Stimulated activated CD4-positive, alpha-beta T cell treated with anti-CD3 and anti-CD28 coated beads, TNF-alpha, amount 100 ng/mL, for 4 hours (primary cell): Measurements from ENCODE around the gene ABCA10.
"Not testable (repeated sequence)": the region's sequence is repeated elsewhere in the genome, so short reads cannot be mapped to it uniquely, and the experiment has no call there.

Experiments used
- DNase-seq, 3 experiments: peaks; one replicate each; pipeline ENCODE4 v3.0.0-alpha.2; 2020; ENCODE audit warnings: low read depth in 3 of 3

Gene ABCA10

DNA sequence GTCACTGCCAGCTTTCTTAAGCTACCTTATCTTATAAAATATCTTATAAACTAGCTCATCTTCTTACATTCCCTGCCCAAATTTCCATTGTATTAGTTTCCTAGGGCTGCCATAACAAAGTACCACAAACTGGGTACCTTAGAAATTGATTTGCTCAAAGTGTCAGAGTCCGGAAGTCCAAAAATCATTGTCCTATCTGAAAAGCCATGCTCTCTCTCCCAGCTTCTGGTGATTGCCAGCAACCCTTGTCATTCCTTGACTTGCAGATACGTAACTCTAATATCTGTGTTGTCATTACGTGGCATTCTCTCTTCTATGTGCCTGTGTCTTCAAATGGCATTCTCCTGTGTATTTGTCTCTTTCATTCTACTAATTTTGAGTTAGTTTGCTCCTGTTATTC is 2.3 kb upstream of the ABCA10 start:
- DNase-seq = no peak

DNA sequence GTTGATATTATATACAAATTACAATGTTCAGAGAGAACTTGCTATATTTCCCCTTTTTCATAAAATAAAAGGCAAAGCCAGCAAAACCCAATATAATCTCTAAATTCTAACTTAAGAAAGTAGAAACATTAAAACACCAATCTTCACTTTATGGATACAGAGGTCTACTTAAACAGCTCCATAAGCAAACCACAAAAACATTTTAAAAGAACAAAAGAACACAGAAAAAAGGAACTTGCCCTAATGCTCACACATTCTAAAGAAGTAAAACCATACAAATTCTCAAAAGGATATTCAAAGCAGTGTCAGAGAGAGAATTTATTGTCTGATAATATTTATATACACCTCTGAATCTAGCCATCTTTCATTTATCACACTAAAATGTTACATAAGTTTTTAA is 606 bp downstream of the ABCA10 start:
- no peak for DNase-seq

DNA sequence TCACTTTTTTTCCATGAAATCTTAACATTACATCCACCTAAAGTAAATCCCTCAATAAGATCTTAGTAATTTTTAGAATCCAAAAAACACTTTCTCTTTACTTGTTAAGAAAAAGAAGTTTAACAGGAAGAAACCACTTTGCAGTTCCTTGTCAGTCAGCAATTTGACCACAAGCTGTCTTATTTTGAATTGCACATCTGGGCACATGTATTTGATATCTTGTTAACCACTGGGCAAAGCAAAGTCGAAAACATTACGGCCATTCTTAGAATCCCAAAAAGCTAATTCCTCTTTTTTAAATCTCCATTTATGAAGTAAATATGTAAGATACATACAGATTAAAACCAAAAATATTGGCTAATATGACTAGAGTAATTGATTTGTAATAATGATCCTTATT is 1.1 kb downstream of the ABCA10 start:
- DNase-seq = no peak

DNA sequence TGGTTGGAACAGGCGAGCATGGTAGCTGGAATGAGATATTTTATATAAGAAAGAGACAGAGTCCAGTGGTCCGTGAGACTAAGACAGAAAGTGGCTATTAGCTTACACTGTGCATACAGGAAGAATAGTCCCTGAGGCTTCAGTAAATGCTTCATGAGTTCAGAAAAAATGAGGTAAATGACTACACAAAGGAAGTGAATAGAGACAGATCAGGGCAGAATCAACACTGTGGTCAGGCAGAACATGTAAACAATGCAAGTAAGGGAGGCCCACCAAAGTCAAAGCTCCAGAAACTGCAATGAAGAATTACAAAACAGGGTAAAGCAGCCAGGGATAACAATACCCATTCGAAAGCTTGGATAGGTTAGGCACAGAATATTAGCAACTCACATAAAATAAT is 4.8 kb downstream of the ABCA10 start:
- no peak for DNase-seq

DNA sequence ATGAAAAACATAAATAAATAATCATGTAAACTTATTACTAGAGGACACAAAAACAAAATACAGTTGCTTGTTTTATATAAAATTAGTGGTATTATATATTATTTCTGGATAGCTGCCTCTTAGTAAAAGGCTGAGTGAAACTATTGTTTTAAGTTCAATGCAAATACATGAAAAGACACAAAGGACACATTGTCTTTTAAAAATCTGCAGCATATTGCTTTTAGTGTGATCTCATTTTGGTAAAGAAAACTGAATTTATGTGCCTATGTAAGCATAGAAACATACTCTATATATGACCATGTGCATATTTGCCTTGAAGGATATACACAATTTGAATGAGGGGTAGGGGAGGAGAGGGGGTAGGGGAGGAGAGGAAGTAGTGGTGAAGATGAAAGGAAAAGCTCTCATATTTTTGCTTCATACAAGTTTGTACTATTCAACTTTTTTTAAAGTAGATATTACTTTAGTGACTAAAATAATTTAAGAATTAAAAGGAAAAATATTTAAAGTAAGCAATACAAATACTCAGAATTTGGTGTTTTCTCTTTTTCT is 5.8 kb downstream of the ABCA10 start:
- no peak for DNase-seq

DNA sequence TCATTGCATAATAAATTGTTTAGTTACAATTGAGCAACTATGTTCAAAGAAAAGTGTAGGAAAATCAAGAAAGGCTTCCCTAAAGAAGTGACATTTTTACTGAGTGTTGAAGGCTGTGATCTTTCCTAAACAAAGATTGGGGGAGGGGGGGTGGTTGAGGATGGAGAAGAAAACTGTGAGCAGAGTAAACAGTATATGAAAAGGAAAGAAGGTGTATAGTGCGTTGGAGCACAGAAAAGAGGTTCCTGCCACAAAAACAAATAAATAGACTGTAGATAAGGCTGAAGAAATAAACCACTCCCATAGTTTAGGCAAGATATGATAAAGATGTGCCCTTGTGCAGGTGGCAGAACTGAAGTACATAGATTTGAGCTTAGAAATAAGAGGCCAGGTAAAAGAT is 8.5 kb downstream of the ABCA10 start:
- DNase-seq = no peak

DNA sequence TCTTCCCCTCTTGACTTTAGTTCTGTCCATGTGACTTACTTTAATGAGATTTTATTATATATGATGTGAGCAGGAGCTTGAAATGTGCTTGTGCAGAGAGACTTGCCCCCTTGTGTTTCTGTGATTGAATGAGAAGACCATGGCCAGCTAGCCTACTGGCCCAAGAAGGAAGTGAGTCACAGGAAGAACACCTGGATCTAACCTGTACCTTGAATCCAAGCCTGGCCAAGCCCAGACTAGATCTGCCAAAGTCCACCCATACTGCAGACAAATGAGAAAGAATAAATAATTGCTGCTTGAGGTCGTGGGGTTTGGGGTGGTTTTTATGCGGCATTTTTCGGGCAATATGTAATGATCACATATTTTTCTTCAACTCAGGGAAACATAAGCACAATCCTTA is 9.6 kb downstream of the ABCA10 start:
- no peak for DNase-seq

DNA sequence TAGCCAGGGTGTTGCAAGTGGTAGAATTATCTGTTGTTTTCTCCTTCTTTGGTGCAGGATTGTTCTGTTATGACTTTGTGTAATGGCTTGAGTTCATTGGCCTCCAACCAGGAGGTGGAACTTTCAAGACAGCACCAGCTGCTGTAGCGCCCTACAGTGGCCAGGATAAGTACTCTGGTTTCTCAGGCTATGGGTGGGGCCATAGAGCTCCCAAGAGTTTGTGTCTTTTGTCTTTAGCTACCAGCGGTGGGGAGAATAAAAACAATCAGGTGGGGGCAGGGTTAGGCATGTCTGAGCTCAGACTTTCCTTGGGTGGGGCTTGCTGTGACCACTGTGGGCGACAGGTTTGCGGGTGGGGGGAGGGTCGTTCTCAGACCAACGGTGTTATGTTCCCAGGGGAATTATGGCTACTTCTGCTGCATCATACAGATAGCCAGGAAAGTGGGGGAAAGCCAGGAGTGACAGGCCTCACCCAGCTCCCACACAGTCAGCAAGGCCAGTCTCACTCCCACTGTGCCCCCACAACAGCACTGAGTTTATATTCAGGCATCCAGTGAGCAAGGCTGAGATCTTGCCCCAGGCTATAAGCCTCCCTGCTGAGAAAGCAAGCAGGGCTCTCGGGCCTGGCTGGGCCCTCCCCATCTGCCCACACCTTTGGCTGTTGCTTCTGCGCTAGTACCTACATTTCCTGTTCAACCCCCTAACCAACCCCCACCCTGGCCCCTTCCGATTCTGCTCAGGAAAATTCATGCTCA is 15.4 kb downstream of the ABCA10 start:
- no peak for DNase-seq

DNA sequence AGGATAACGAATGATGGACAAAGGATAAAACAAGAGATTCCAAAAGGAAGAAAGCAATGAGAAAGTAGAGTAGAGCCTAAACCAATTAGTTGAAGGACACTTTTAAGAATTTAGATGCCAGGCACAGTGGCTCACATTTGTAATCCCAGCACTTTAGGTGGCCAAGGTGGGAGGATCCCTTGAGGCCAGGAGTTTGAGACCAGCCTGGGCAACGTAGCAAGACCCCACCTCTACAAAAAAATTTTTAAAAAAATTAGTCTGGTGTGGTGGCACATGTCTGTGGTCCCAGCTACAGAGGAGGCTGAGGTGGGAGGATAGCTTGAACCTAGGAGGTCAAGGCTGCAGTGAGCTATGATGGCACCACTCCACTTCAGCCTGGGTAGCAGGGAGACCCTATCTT is 20.0 kb downstream of the ABCA10 start:
- no peak for DNase-seq

DNA sequence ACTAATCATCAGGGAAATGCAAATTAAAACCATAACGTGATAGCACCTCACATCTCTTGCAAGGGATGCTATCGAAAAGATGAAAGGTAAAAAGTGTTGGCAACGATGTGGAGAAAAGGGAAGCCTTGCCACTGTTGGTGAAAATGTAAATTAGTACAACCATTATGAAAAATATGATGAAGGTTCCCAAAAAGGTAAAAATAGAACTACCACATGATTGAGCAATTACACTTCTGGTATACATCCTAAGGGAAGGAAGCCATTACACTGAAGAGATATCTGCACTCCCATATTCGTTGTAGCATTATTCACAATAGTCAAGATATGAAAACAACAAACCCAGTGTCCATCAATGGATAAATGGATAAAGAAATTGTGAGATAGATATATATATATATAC is 21.5 kb downstream of the ABCA10 start:
- DNase-seq = no peak

DNA sequence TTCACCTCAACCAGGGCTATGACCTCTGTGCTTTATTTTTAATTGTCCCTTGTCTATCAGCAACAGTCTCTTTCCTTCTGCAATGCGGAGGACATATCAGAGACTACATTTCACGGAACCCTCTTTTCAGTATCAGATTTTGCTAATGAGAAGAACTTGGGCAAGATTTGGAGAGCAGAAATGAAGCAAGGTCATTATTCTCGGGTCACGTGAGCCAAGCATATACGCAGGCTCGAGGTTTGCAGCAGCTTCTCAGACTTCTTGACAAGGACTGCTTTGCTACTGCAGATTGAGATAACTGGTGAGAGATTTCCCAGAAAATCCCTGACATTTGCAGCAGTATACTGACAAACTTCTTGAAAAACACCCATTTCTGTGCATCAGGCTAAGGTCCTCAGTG is 30.4 kb downstream of the ABCA10 start:
- no peak for DNase-seq

DNA sequence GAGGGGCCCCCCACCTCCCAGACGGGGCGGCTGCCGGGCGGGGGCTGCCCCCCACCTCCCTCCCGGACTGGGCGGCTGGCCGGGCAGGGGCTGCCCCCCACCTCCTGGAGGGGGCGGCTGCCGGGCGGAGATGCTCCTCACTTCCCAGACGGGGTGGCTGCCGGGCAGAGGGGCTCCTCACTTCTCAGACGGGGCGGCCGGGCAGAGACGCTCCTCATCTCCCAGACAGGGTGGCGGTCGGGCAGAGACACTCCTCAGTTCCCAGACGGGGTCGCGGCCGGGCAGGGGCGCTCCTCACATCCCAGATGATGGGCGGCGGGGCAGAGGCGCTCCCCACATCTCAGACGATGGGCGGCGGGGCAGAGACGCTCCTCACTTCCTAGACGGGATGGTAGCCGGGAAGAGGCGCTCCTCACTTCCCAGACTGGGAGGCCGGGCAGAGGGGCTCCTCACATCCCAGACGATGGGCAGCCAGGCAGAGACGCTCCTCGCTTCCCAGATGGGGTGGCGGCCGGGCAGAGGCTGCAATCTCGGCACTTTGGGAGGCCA is 32.4 kb downstream of the ABCA10 start:
- not testable (repeated sequence) for DNase-seq

DNA sequence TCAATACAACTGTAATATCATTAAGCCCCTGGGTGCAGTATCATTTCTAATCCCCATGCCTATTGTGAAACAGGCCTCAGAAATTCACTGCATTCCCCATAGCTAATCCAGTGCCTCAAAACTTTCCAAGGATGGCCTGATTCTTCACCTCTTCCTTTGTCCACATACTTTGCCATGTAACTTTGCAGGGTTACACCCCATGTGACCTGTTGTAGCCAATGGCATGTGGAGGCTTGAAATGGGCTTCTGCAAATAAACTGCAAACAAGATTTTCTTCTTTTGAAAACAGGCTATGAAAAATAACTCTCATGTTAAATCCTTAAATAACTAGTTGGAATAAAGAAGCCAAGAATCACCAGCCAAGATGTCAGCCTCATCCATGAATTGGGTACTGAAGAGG is 35.9 kb downstream of the ABCA10 start:
- DNase-seq = no peak

DNA sequence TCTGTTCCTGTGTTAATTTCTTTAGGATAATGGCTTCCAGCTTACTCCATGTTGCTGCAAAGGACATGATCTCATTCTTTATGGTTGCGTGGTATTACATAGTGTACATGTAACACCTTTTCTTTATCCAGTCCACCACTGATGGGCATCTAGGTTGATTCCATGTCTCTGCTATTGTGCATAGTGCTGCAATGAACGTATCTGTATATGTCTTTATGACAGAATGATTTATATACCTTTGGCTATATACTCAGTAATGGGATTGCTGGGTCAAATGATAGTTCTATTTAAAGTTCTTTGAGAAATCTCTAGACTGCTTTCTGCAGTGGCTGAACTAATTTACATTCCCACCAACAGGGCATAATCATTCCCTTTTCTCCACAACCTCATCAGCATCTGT is 39.8 kb downstream of the ABCA10 start:
- no peak for DNase-seq

DNA sequence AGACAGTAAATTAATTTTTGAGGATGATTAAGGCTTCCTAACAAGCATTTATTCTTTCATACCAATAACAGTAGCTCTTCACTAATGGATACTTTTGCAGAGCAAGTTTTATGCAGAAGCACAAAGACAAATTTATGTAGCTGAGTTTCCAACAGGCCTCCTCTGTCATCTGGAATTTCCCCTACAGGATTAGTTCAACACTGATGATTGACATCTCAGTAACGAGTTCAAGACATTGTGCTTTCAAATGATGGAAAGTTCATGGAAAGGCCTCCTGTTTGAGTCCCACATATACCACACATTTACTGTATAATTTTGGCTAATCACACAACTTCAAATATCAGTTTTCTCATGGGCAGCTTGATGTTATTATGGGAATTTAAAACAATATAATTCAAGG is 40.6 kb downstream of the ABCA10 start:
- no peak for DNase-seq

DNA sequence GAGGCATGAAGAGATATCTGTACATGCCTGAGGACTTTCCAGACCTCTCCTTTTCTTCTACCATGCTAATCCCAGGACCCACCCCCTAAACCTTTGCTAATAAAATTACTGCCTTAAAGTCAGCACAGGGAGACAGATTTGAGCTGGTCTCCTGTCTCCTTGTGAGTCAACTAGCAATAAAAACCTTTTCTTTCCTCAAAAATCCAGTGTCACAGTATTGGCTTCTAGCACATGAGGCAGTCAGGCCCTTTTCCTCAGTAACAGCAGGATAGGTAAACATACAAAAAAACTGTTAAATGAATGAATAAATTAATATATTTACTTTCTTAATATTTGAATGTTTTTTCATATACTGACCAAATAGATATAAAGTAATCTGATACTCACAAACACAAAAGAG is 41.3 kb downstream of the ABCA10 start:
- no peak for DNase-seq

DNA sequence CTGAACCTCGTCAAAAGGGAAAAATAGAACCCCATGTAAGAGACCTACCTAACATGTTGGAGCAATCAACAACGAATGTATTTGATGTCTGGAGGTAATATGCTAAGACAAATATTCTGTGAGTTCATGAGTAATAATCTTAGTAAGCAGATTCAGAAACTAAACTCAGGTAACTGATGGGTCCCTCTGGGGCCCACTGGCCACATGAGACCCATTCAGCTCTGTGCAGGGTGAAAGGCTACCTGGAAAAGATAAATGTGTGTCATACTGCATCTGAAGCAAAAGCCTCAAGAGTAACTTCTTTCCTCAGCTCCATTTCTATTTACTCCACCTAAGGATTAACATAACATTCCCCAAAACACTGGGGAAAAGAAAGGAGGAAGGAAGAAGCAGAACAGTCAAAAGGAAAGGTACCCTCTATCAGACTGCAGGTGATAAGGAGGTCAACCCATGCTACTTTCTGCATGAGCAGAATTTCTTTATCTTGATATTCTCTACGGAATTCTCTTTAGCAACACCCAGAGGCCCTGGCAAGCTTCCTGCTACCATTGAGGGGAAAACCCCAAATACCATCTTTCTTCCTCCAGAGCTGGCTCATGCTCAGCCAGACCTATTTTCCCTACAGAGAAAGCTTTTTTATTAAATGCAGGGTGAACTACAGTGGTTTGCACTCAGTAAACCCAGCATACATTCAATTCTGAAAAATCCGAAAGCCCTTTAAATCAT is 49.2 kb downstream of the ABCA10 start:
- no peak for DNase-seq

DNA sequence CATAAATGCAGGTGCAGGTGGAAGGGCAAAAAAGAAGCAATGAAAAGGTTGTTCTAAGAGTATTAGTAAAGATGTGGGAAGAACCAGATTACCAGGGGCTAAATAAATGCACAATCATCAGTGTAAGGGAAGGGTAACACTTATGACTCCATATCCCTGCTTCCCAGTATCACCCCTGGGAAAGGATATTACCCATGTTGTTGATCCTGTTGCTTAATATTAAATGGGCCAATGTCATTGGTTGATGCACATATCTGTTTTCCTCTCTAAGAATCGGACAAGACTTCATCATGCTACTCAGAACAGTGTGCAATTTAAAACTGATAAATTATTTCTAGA is 52.2 kb downstream of the ABCA10 start:
- no peak for DNase-seq

DNA sequence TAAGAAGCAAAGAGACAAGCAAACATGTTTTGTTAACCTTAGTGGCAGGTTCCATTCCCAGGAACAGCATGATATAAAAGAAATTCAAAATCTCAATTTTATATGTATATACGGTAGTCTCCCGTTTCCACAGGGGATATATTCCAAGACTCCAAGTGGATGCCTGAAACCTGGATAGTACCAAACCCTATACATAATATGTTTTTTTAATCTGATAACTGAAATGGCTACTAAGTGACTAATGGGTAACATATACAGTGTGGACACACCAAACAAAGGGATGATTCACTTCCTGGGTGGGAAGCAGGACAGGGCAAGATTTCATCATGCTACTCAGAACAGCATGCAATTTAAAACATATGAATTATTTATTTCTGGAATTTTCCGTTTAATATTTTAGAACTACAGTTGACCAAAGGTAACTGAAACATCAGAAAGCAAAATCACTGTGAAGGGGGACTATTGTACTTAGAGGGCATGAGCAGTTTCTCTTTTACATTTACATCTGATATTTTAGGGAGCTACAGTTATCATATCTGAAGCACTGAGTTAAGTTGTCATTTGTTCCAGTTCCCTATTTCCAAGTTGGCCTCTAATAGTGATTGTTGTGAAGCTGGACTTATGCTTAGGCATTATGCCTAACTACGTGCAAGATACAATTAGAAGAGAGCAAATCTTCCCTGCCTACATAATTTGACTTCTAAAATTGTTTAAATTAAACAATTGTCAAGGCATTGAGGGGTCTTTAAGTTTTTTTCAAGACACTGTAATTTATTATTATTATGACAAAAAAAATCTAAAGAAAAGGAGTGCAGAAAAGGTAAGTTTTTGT is 52.8 kb downstream of the ABCA10 start:
- no peak for DNase-seq

DNA sequence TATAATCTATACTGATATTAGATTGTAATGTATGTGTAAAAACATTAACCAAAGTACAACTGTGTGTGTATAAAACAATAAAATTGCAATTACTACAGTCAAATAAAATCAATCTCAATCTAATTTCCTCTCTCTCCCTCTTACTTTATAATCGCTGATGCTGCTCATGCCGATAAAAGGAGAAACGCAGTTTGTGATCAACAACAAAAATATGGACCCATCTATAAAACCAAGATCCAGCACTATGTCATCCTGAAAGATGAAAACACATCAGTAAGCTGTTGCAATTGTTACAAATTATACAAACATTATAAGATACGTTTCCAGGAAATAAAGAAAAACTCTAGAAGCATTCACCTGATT is 53.4 kb downstream of the ABCA10 start:
- DNase-seq = no peak

DNA sequence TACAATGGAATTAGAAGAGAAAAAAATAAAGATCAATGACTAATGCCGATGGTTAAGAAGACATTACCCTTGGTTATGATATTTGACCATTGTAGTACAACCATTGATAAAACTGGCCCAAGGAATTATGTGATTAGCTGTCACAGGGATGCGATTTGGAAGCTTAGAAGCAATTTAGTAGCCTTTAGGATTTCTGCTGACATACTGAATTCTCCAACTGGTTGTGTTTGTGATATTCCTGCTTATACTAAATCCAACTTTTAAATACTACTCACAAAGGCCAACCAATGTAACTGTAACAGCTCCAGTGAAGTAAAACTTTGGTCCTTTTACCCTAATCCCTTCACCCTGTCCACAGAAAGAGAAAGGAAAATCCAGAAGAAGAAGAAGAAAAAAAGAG is 55.5 kb downstream of the ABCA10 start:
- no peak for DNase-seq

DNA sequence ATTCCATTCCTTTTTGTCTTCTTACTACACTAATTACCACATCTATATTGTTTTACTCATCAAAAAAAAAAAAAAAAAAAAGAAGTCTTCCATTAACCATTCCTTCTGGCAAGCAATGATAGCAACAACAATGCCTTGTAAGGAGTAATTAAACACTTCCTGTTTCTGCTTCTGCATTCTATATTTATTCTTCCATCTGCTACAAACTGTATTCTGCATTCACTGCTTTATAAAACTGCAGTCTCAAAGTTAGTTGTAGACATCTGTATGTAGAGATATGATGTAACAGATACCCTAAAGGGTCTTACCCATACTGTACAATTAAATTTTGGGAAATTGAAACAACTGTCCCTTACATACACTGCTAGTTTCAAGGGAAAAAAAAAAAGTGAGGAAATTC is 58.2 kb downstream of the ABCA10 start:
- no peak for DNase-seq
